K562 (cell line): Measurements from ENCODE around the gene AKT1S1. TPM values are rescaled to one million over a fixed set of nuclear protein-coding genes. Genes with fewer than 3 reads are reported as not detected.

Experiments
- ATAC-seq: fragments of 200-7000 bp; cut with Tn5 transposase; 3 replicates; pipeline ENCODE4 v1.9.1; 2020; ENCODE audit warnings: moderate library complexity
- BruUV-seq: library from RNA; stranded (reverse); fragments of 400-500 nt; replicated peaks from 2 replicates; lab custom pipeline; 2021; lab: Mats Ljungman, UMichigan
- CTCF ChIA-PET: fragments of 300-600 bp; formaldehyde crosslinking; extraction: SDS; loops from one replicate; lab custom pipeline; 2021; ENCODE audit warnings: low intra/inter-chr PET ratio; lab: Yijun Ruan, JAX
- POLR2A ChIA-PET: fragments of 300-600, 350-650 bp; sonication (Branson Sonifier 250); formaldehyde crosslinking; extraction: SDS; loops from one replicate; lab custom pipeline; 2021; ENCODE audit warnings: antibody characterized with exemption, inconsistent platforms; lab: Yijun Ruan, JAX
- DNase-seq, 4 experiments: peaks; one replicate each; pipeline versions ENCODE4 v3.0.0 to v3.0.0-alpha.2; 2011 to 2018; ENCODE audit warnings: low spot score in 3 of 4, mixed read lengths in 3 of 4; ENCODE audit errors: extremely low read depth in 1 of 4
- FAIRE-seq: peaks from 2 replicates; lab custom pipeline; 2011; peaks lifted over from hg19 to GRCh38; lab: Jason Lieb, UNC
- H2AFZ ChIP-seq: 2 replicates; pipeline ENCODE4 v1.6.0; 2011; ENCODE audit warnings: low read depth, low read length, control low read depth, inconsistent platforms
- H3K27ac ChIP-seq: fragments of 200-600 bp; 3 replicates; pipeline ENCODE4 v1.8.0; 2011; ENCODE audit warnings: low read depth, mild to moderate bottlenecking, control low read depth, inconsistent platforms, low read length, moderate library complexity, mixed read lengths; ENCODE audit errors: extremely low read depth
- H3K27me3 ChIP-seq, 2 experiments: fragments of 300-600 bp in 1 of 2; 2 replicates in 1 of 2; 3 replicates in 1 of 2; pipeline versions ENCODE4 v1.6.0 to v1.8.0; 2011; ENCODE audit warnings: inconsistent platforms in 2 of 2, low read length in 2 of 2, mild to moderate bottlenecking in 1 of 2, mixed read lengths in 1 of 2, moderate library complexity in 1 of 2; ENCODE audit not compliant: control insufficient read depth in 2 of 2, insufficient read depth in 2 of 2
- H3K36me3 ChIP-seq: fragments of 300-600 bp; 3 replicates; pipeline ENCODE4 v1.8.0; 2011; ENCODE audit warnings: mild to moderate bottlenecking, low read length, inconsistent platforms; ENCODE audit not compliant: control insufficient read depth, insufficient read depth
- H3K4me1 ChIP-seq, 2 experiments: fragments of 200-600 bp in 1 of 2; replicated peaks in 1 of 2; 2 replicates in 1 of 2; 3 replicates in 1 of 2; pipeline versions ENCODE4 v1.5.1 to v1.8.0; 2011; ENCODE audit warnings: inconsistent platforms in 2 of 2, low read length in 2 of 2, mild to moderate bottlenecking in 1 of 2, mixed read lengths in 1 of 2, moderate library complexity in 1 of 2; ENCODE audit not compliant: control insufficient read depth in 2 of 2, insufficient read depth in 2 of 2
- H3K4me2 ChIP-seq: 2 replicates; pipeline ENCODE4 v1.6.1; 2011; ENCODE audit warnings: low read length, control low read depth, inconsistent platforms, mixed read lengths; ENCODE audit not compliant: insufficient read depth
- H3K4me3 ChIP-seq: fragments of 200-600 bp; sonication (generic), shearing (Covaris generic); 2 replicates; pipeline ENCODE4 v1.5.1; 2016; ENCODE audit warnings: control low read depth, inconsistent platforms
- H3K79me2 ChIP-seq: fragments of 200-600 bp; 3 replicates; pipeline ENCODE4 v1.8.0; 2011; ENCODE audit warnings: low read length, inconsistent platforms; ENCODE audit not compliant: control insufficient read depth, insufficient read depth
- H3K9ac ChIP-seq, 2 experiments: 2 replicates each; pipeline versions ENCODE4 v1.6.0 to v1.6.1; 2011; ENCODE audit warnings: low read depth in 2 of 2, low read length in 2 of 2, control low read depth in 1 of 2, inconsistent platforms in 1 of 2, mild to moderate bottlenecking in 1 of 2, mixed read lengths in 1 of 2; ENCODE audit not compliant: insufficient read depth in 1 of 2
- H3K9me1 ChIP-seq: one replicate; pipeline ENCODE4 v1.6.0; 2011; ENCODE audit warnings: inconsistent platforms, mild to moderate bottlenecking, low read length, moderate library complexity; ENCODE audit not compliant: control insufficient read depth, insufficient read depth
- H3K9me3 ChIP-seq: replicated peaks from 2 replicates; pipeline ENCODE4 v1.5.1; 2011; ENCODE audit warnings: low read depth, low read length, inconsistent platforms; ENCODE audit not compliant: control insufficient read depth, insufficient read depth
- H4K20me1 ChIP-seq: replicated peaks from 2 replicates; pipeline ENCODE4 v1.6.1; 2011; ENCODE audit warnings: low read length, inconsistent platforms, mixed read lengths; ENCODE audit not compliant: control insufficient read depth, insufficient read depth
- GTF3C2 ChIP-seq: IDR thresholded peaks from 3 replicates; pipeline ENCODE4 v1.6.1; 2011; ENCODE audit warnings: borderline replicate concordance, mild to moderate bottlenecking, moderate library complexity; ENCODE audit not compliant: insufficient read length; ENCODE audit errors: extremely low read depth
- NFRKB ChIP-seq: fragments of 450-650 bp; IDR thresholded peaks from 2 replicates; pipeline ENCODE4 v1.6.1; 2016; ENCODE audit warnings: low read depth
- NONO ChIP-seq, 2 experiments: fragments of 200-400 bp in 1 of 2; fragments of 450-650 bp in 1 of 2; formaldehyde crosslinking in 1 of 2; IDR thresholded peaks; 2 replicates each; pipeline ENCODE4 v1.6.1; 2017; ENCODE audit warnings: low read depth in 2 of 2, mild to moderate bottlenecking in 2 of 2, moderate library complexity in 2 of 2, low read length in 1 of 2
- POLR2AphosphoS5 ChIP-seq: IDR thresholded peaks from 2 replicates; pipeline ENCODE4 v1.6.1; 2011; ENCODE audit warnings: mild to moderate bottlenecking, low read depth, low read length, moderate library complexity; ENCODE audit not compliant: control insufficient read depth, insufficient read depth
- PRMT5 ChIP-seq: sonication (generic); formaldehyde crosslinking; IDR thresholded peaks from 2 replicates; pipeline ENCODE4 v1.5.0; 2020; ENCODE audit warnings: missing genetic modification reagents
- TRIM24 ChIP-seq, 2 experiments: fragments of 450-650 bp; IDR thresholded peaks; 2 replicates each; pipeline ENCODE4 v1.6.1; 2016
- ZFP36 ChIP-seq: fragments of 150-350 bp; IDR thresholded peaks from 2 replicates; pipeline ENCODE4 v1.6.1; 2018; ENCODE audit warnings: low read length, low read depth; ENCODE audit not compliant: partially characterized antibody
- ZNF124 ChIP-seq: sonication (generic); formaldehyde crosslinking; IDR thresholded peaks from 2 replicates; pipeline ENCODE4 v1.8.1; 2022; ENCODE audit warnings: missing genetic modification reagents
- WGBS: fragments of 100-300 bp; shearing (Covaris generic); methylation state at CpG from one replicate; pipeline ENCODE4 v1.1.6; 2016; ENCODE audit warnings: low coverage, mixed read lengths; ENCODE audit not compliant: insufficient coverage; ENCODE audit errors: missing lambda C conversion rate; 5-methylcytosine and 5-hydroxymethylcytosine counted together
- in situ Hi-C: fragments of 300-500 bp; cut with MboI; formaldehyde crosslinking; loops from 4 replicates; pipeline ENCODE4 v1.15.0; 2018; ENCODE audit warnings: inconsistent platforms, mixed read lengths
- intact Hi-C: fragments of 100-400 bp; cut with micrococcal nuclease; formaldehyde crosslinking; loops from 2 replicates; pipeline ENCODE4 v1.14.2; 2022
- polyA plus RNA-seq, 8 experiments: library from polyadenylated mRNA; depleted of rRNA in 4 of 8; stranded (reverse) in 5 of 8; unstranded in 3 of 8; fragments of >200 nt; fragmentation: Nextera tagmentation in 2 of 8; fragmentation: Illumina TruSeq in 1 of 8; extraction: Ambion mirVana in 2 of 8; extraction: Trizol in 1 of 8; gene quantifications; 2 replicates each; pipeline versions ENCODE4 v1.2.1 to v1.2.3, GENCODE V29; 2011 to 2014; ENCODE audit warnings: inconsistent platforms in 1 of 8, missing spikeins in 1 of 8
- total RNA-seq, 7 experiments: library from RNA; depleted of rRNA in 6 of 7; stranded (reverse); fragments of >200 nt in 6 of 7; fragmentation: Illumina TruSeq in 2 of 7; extraction: Trizol in 2 of 7; gene quantifications; 2 replicates each; pipeline versions ENCODE4 v1.2.1 to v1.2.3, GENCODE V29; 2011 to 2021; ENCODE audit warnings: low replicate concordance in 1 of 7

The AKT1S1 gene
- total and polyA plus RNA-seq, 9 of the 15 experiments (the other 6 are each of a cell fraction or from before 2014, with no cell fraction given) = 1.2 to 50.3 (median 17.1) TPM

DNA sequence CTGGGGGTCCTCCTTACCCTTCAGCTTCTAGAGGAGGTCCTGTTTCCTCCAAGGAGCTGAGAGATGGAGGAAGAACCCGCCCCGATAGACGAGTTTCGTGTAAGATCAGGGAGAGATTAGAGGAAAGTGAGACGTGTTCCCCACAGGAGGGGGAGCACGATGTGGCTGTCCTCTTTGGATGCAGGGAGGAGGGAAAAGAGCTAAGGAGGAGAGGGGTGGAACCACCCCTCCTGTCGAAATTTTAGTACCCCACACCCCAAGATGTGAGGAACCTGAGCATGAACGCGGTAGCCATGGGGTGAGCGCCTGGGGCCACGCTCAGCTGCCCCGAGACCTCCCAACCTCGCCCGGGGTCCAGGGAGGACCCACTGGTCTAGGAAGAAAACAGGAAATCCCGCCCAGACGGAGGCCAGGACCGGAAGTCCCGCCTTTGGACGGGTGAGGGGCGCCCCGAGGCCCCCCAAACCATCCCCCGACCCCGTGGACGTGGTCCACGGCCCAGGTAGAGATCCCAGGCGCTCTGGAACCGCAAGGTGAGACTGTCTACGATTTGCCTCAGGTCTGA, 1.2 kb downstream of the AKT1S1 start (continued):
- TF ChIP-seq GTF3C2 (no peak), ZNF124 (CRISPR knock-in tag) (no peak), PRMT5 (0 out of 2 replicates have a peak, but pooled peaks have one; percentile 10), NFRKB (no peak), TRIM24 (IDR thresholded peaks at IDR 0.05) (no peak), NONO (IDR thresholded peaks at IDR 0.05; ENCODE audit: low read depth in 2 of 2, low read length in 1 of 2) (no peak)

DNA sequence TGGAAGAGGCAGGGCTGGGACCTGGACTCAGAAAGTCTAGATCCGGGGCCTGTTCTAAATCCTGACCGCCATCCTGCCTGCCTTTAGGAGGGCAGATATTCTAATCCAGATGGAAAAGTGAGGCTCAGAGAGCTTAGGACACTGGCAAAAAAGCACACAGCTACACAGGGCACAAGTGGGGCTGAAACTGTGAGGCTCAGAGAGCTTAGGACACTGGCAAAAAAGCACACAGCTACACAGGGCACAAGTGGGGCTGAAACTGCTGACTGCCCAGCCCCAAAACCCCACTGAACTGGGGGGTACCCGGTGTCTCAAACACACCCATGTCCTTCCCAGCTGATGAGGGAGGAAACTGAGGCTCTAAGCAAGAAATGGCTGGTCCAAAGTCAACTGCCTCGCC, 2.0 kb downstream of the AKT1S1 start:
- DNase-seq (no peak), FAIRE-seq (no peak), ATAC-seq (no peak)
- Histone ChIP-seq H3K4me2 (peak overlapping the region; percentile 99), H3K36me3 (peaks cover 51% of the 10 kb centered on the region), H3K27ac (peak overlapping the region; percentile 99), H3K79me2 (peaks cover 41% of the 10 kb centered on the region), H3K9me3 (no peaks in the 10 kb centered on the region), H3K9me1 (peaks cover 4% of the 10 kb centered on the region), H3K27me3 (no peaks in the 10 kb centered on the region), H3K4me3 (peak overlapping the region; percentile 84), H4K20me1 (no peaks in the 10 kb centered on the region), H3K4me1 (peaks cover 13 to 74% of the 10 kb centered on the region in 2 experiments; a peak in 4 of 5 replicates), H3K9ac (peak overlapping the region; percentile 98 to 99), H2AFZ (no peak overlapping the region)
- in situ Hi-C loops (loop anchor here (10.0 kb wide), 1 partner anchor 380 kb away; the partner anchor contains the start of gene RPS11), intact Hi-C loops (loop anchor here (10.0 kb wide), 1 partner anchor 160 kb away; no protein-coding TSS in a partner anchor)
- POLR2A ChIA-PET = interaction anchor here (0.6 to 3.0 kb wide), 8 partner anchors 9 to 283 kb away, joined by 3 to 16 read pairs (median 3); partner anchors contain the start of gene PTOV1
- WGBS = 42% methylated on average over 4 of the region's 4 CpGs
- CTCF ChIA-PET = no interaction called here
- TF ChIP-seq ZFP36 = peak; percentile 57
- TF ChIP-seq POLR2AphosphoS5 = no peak
- BruUV-seq = no TSS peak
